ENCODE results near the gene NEURL3. TPM values are rescaled to one million over a fixed set of nuclear protein-coding genes. Genes with fewer than 3 reads are reported as not detected.

The NEURL3 gene
- total RNA-seq, 1 donor from 2014 or later: 1.7 TPM

Other genes starting within 250 kb of the NEURL3 start
- 42.8 and 43.1 TPM in 2 replicates for gene TMEM127, start 239.4 kb downstream of the NEURL3 start, total RNA-seq
- 84.7 and 87.0 TPM in 2 replicates for gene CIAO1, start 239.1 kb downstream of the NEURL3 start, total RNA-seq
- 186 and 187 TPM in 2 replicates for gene SNRNP200, start 199.8 kb downstream of the NEURL3 start, total RNA-seq
- gene ITPRIPL1, start 180.0 kb downstream of the NEURL3 start, total RNA-seq: 40.4 and 40.8 TPM in 2 replicates
- 49.7 and 55.6 TPM in 2 replicates for gene NCAPH, start 169.6 kb downstream of the NEURL3 start, total RNA-seq
- 225 and 227 TPM in 2 replicates for gene ARID5A, start 31.4 kb upstream of the NEURL3 start, total RNA-seq
- 64.0 and 66.0 TPM in 2 replicates for gene KANSL3, start 133.0 kb upstream of the NEURL3 start, total RNA-seq
- not detected in 2 replicates for gene FER1L5, start 137.4 kb upstream of the NEURL3 start, total RNA-seq
- 8.8 and 9.2 TPM in 2 replicates for gene LMAN2L, start 234.7 kb upstream of the NEURL3 start, total RNA-seq

Data from T-helper 1 cell treated with Interleukin-12 subunit alpha and Interleukin-12 subunit beta and Interleukin-4 antibody, amounts not matched to agents 30 ng/mL and 1 ng/mL, for 36 hours (primary cell).